ENCODE measurements around the gene ERC2. TPM values are rescaled to one million over a fixed set of nuclear protein-coding genes. Genes with fewer than 3 reads are reported as not detected.

ERC2 gene
- total and polyA plus RNA-seq, 12 donors, result 0.22 to 4.2 (median 1.7) TPM

DNA sequence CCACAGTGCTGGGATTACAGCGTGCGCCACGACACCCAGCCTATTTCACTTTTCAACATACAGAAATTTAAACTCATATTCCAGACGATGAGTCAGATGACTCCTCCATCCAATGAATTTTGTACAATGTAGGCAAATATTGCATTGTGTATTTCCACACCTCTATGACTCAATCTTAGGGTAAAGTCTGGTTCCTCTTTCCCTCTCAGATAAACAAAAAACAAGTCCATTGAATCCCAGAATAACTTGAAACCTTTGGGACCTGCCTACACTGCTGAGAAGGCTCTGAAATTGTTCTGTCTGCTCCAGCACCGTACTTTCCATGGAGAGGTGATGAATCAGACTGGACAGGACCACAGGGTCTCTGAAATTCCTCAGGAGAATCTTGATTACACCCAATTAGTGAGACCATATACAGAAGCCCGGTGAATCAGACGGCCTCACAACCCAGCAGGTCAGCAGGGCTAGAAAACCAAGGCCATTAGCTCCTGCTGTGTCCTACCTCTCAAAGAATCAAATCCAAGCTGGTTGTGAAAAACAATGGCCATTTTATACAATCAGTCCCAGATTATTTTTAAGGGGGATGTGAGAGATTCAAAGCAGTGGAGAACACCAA, 112.6 kb downstream of the ERC2 start:
- Histone ChIP-seq H3K27ac (no peak overlapping the region), H3K9me3 (no peaks in the 10 kb centered on the region), H3K4me3 (no peak overlapping the region), H3K27me3 (no peaks in the 10 kb centered on the region), H3K36me3 (no peaks in the 10 kb centered on the region), H3K4me1 (no peaks in the 10 kb centered on the region)
- intact Hi-C loops (cut with DNase I), result no loop called here
- ATAC-seq (no peak), DNase-seq (no peak)
- TF ChIP-seq, protein P1, sequence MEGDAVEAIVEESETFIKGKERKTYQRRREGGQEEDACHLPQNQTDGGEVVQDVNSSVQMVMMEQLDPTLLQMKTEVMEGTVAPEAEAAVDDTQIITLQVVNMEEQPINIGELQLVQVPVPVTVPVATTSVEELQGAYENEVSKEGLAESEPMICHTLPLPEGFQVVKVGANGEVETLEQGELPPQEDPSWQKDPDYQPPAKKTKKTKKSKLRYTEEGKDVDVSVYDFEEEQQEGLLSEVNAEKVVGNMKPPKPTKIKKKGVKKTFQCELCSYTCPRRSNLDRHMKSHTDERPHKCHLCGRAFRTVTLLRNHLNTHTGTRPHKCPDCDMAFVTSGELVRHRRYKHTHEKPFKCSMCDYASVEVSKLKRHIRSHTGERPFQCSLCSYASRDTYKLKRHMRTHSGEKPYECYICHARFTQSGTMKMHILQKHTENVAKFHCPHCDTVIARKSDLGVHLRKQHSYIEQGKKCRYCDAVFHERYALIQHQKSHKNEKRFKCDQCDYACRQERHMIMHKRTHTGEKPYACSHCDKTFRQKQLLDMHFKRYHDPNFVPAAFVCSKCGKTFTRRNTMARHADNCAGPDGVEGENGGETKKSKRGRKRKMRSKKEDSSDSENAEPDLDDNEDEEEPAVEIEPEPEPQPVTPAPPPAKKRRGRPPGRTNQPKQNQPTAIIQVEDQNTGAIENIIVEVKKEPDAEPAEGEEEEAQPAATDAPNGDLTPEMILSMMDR (IDR thresholded peaks at IDR 0.05), result no peak
- 68 to 77% methylated on average over 7 of the region's 7 CpGs for WGBS, 2 donors

DNA sequence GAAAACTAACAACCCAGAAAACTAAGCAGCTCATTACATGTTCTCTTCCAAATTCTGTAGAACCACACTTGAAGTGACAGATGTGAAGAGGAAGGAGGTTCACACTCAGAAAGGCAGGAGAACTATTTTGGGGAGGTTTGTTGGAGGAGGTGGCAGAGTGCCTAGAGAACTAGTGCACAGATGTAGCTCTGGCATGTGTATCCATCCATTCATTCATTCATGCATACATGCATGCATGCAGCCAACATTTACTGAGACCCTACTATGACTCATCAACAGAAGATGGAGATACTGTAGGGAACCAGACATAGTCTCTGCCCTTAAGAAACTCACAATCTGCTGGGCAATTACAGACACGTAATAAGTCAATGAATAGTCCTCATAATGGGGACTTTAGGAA, 116.7 kb downstream of the ERC2 start:
- H3K27me3 ChIP-seq, result peaks cover 0 to 3% (median 0%) of the 10 kb centered on the region in 7 donors
- intact Hi-C loops (cut with DNase I), result no loop called here
- DNase-seq, result no peak
- TF ChIP-seq, protein P1 (IDR thresholded peaks at IDR 0.05), result no peak
- H3K4me3 ChIP-seq, result no peak overlapping the region
- no peaks in the 10 kb centered on the region for H3K4me1 ChIP-seq
- no peaks in the 10 kb centered on the region for H3K9me3 ChIP-seq
- H3K36me3 ChIP-seq, result no peaks in the 10 kb centered on the region
- WGBS, 2 donors, result 50 to 62% methylated on average over 1 of the region's 1 CpG
- ATAC-seq, result no peak
- no peak overlapping the region for H3K27ac ChIP-seq

DNA sequence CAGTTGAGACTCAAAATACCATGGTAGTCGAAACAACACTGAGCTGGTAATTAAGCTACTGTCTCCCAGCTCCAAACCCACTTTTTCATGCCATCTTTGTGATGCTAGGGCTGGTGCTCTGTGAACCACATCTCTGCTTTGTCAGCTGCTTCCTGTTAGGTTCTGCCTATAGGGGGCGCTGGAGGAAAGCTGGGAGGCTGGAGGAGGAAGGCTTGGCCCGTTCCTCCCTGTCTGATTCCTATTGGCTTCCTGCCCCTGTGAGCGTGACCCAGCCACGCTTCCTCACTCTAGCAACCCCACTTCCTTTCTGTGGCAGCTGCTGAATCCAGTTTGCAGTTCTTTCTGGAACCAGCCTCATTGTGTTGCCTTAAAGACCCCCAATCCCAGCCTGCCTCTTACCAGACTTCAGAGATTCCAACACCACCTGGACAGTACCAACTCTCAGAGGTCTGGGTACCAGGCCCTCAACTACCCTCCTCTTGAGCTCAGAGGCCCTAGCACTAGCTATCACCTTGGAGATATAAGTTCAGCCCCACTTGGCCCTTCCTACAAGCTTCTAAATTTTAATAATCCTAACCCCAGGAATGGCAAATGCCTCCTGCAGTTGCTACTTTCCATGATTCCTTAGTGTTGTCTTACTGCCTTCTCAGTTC, 120.9 kb downstream of the ERC2 start:
- no peaks in the 10 kb centered on the region for H3K9me3 ChIP-seq
- ATAC-seq (peak in 1 of 8 donors; percentile 33), DNase-seq (peak in 1 of 2 donors; percentile 5)
- H3K4me3 ChIP-seq, result no peak overlapping the region
- WGBS, 2 donors, result 31 to 33% methylated on average over 5 of the region's 5 CpGs
- H3K27ac ChIP-seq, result no peak overlapping the region
- H3K27me3 ChIP-seq, result peaks cover 0 to 12% (median 0%) of the 10 kb centered on the region in 7 donors
- intact Hi-C loops (cut with DNase I), result loop anchor here in 5 of 10 donors (5.0 to 10.0 kb wide), 3 partner anchors 100 to 637 kb away; no protein-coding TSS in a partner anchor
- H3K4me1 ChIP-seq, result no peaks in the 10 kb centered on the region
- TF ChIP-seq, protein P1 (IDR thresholded peaks at IDR 0.05), result peak in 5 of 9 donors; percentile 22 to 39 (median 30)
- no peaks in the 10 kb centered on the region for H3K36me3 ChIP-seq

DNA sequence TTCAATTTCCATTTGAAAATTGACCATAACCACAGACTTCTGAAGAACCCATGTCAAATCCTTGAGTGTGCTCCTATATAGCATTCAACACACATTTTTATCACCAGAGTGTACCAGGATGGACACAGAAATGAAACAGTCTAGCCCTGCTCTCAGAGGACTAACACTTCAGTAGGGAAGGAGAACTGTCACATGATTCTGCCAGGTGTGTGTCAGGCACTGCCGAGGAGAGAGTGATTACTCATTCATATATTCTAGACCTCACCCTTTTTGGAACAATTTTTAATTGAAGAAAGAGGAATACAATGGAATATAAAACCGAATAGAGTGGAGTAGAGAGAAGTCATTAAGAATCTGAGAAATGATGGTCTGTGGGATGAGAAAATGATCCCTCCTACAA, 125.8 kb downstream of the ERC2 start:
- H3K36me3 ChIP-seq, result no peaks in the 10 kb centered on the region
- peaks cover 0 to 20% (median 6%) of the 10 kb centered on the region in 7 donors for H3K27me3 ChIP-seq
- DNase-seq, result no peak
- no peak overlapping the region for H3K4me3 ChIP-seq
- no peaks in the 10 kb centered on the region for H3K4me1 ChIP-seq
- 44 to 60% methylated on average over 2 of the region's 2 CpGs for WGBS, 2 donors
- H3K9me3 ChIP-seq, result no peaks in the 10 kb centered on the region
- no peak overlapping the region for H3K27ac ChIP-seq
- TF ChIP-seq, protein P1 (IDR thresholded peaks at IDR 0.05), result no peak
- no peak for ATAC-seq
- intact Hi-C loops (cut with DNase I), result loop anchor here in 7 of 10 donors (5.0 to 10.0 kb wide), 4 partner anchors 105 to 642 kb away; no protein-coding TSS in a partner anchor

All from heart right ventricle (tissue), 16 donors.